Neuronal stem cell (in vitro differentiated cells): Measurements from ENCODE around the gene WDR62. TPM values are rescaled to one million over a fixed set of nuclear protein-coding genes. Genes with fewer than 3 reads are reported as not detected.
A peak's percentile ranks its signal among the peaks of the same experiment; 100 is the strongest.

Source experiments
- DNase-seq: peaks from one replicate; pipeline ENCODE4 v3.0.0-alpha.2; 2013; ENCODE audit warnings: low spot score
- H2AFZ ChIP-seq: one replicate; pipeline ENCODE4 v1.6.1; 2013; ENCODE audit warnings: mild to moderate bottlenecking, low read length, inconsistent platforms
- H2AK5ac ChIP-seq: 2 replicates; pipeline ENCODE4 v1.6.1; 2013; ENCODE audit warnings: low read depth, mild to moderate bottlenecking, inconsistent platforms, low read length, moderate library complexity, mixed read lengths
- H2BK120ac ChIP-seq: 2 replicates; pipeline ENCODE4 v1.6.1; 2013; ENCODE audit warnings: low read depth, mild to moderate bottlenecking, inconsistent platforms, low read length, moderate library complexity, mixed read lengths
- H2BK12ac ChIP-seq: one replicate; pipeline ENCODE4 v1.6.1; 2013; ENCODE audit warnings: low read length, inconsistent platforms
- H2BK15ac ChIP-seq: 2 replicates; pipeline ENCODE4 v1.6.1; 2013; ENCODE audit warnings: mild to moderate bottlenecking, low read length, inconsistent platforms, mixed read lengths
- H2BK5ac ChIP-seq: one replicate; pipeline ENCODE4 v1.6.1; 2013; ENCODE audit warnings: inconsistent platforms, mild to moderate bottlenecking, low read length, moderate library complexity
- H3K14ac ChIP-seq: one replicate; pipeline ENCODE4 v1.6.1; 2013; ENCODE audit warnings: low read length, inconsistent platforms
- H3K18ac ChIP-seq: 2 replicates; pipeline ENCODE4 v1.6.1; 2013; ENCODE audit warnings: low read length, inconsistent platforms
- H3K23ac ChIP-seq: 2 replicates; pipeline ENCODE4 v1.6.1; 2013; ENCODE audit warnings: low read depth, mild to moderate bottlenecking, mixed read lengths, low read length, inconsistent platforms; ENCODE audit not compliant: poor library complexity
- H3K27ac ChIP-seq: replicated peaks from 3 replicates; pipeline ENCODE4 v1.5.1; 2013; ENCODE audit warnings: low read length, inconsistent platforms
- H3K27me3 ChIP-seq, 3 experiments: 2 replicates each; pipeline ENCODE4 v1.6.1; 2013; ENCODE audit warnings: low read length in 3 of 3, mild to moderate bottlenecking in 2 of 3, inconsistent platforms in 1 of 3, low read depth in 1 of 3, mixed read lengths in 1 of 3, moderate library complexity in 1 of 3; ENCODE audit not compliant: control insufficient read depth in 3 of 3, insufficient read depth in 3 of 3
- H3K36me3 ChIP-seq, 2 donors: replicated peaks in 1 of 2; 2 replicates each; pipeline ENCODE4 v1.6.1; 2013; ENCODE audit warnings: low read length in 2 of 2; ENCODE audit not compliant: control insufficient read depth in 2 of 2, insufficient read depth in 2 of 2
- H3K4ac ChIP-seq: 2 replicates; pipeline ENCODE4 v1.6.1; 2013; ENCODE audit warnings: inconsistent platforms, mild to moderate bottlenecking, low read length, moderate library complexity
- H3K4me1 ChIP-seq, 2 donors: 1 replicate in 1 of 2; 2 replicates in 1 of 2; pipeline ENCODE4 v1.6.1; 2013; ENCODE audit warnings: low read length in 2 of 2, low read depth in 1 of 2; ENCODE audit not compliant: control insufficient read depth in 2 of 2, insufficient read depth in 1 of 2
- H3K4me2 ChIP-seq: one replicate; pipeline ENCODE4 v1.6.1; 2013; ENCODE audit warnings: mild to moderate bottlenecking, low read length, inconsistent platforms; ENCODE audit not compliant: insufficient read depth, poor library complexity, severe bottlenecking
- H3K4me3 ChIP-seq, 2 donors: 2 replicates each; pipeline ENCODE4 v1.5.1; 2013; ENCODE audit warnings: low read length in 2 of 2, mild to moderate bottlenecking in 2 of 2, inconsistent platforms in 1 of 2, moderate library complexity in 1 of 2
- H3K79me1 ChIP-seq: one replicate; pipeline ENCODE4 v1.6.1; 2013; ENCODE audit warnings: low read depth, mild to moderate bottlenecking, inconsistent platforms, low read length, moderate library complexity
- H3K9ac ChIP-seq: one replicate; pipeline ENCODE4 v1.6.1; 2013; ENCODE audit warnings: mild to moderate bottlenecking, low read depth, low read length, inconsistent platforms; ENCODE audit not compliant: poor library complexity
- H3K9me3 ChIP-seq, 2 donors: replicated peaks in 1 of 2; 2 replicates each; pipeline versions ENCODE3 to v1.6.1; 2013; ENCODE audit warnings: low read length in 2 of 2, mild to moderate bottlenecking in 2 of 2, inconsistent platforms in 1 of 2, low read depth in 1 of 2, mixed read lengths in 1 of 2, moderate library complexity in 1 of 2; ENCODE audit not compliant: control insufficient read depth in 2 of 2, insufficient read depth in 1 of 2
- H4K8ac ChIP-seq: one replicate; pipeline ENCODE4 v1.6.1; 2013; ENCODE audit warnings: low read depth, mild to moderate bottlenecking, inconsistent platforms, low read length, moderate library complexity
- H4K91ac ChIP-seq: one replicate; pipeline ENCODE4 v1.6.1; 2013; ENCODE audit warnings: low read length, low read depth, mild to moderate bottlenecking, inconsistent platforms; ENCODE audit not compliant: poor library complexity
- WGBS, 2 donors: extraction: QIAGEN DNeasy Blood & Tissue Kit; methylation state at CpG; one replicate each; pipeline ENCODE4 v1.1.7; 2013; ENCODE audit warnings: missing lambda C conversion rate in 2 of 2, mixed read lengths in 1 of 2; ENCODE audit not compliant: insufficient read length in 2 of 2, insufficient replicate concordance in 1 of 2; ENCODE audit errors: extremely low coverage in 2 of 2; 5-methylcytosine and 5-hydroxymethylcytosine counted together
- polyA plus RNA-seq, 2 experiments: library from polyadenylated mRNA; stranded (reverse); fragments of 200-250 nt; gene quantifications; one replicate each; pipeline ENCODE4 v1.2.3, GENCODE V29; 2013

Gene WDR62
- 14.6 TPM for polyA plus RNA-seq (2013, experiment 1 of 2)
- polyA plus RNA-seq (2013, experiment 2 of 2) = 14.1 TPM

- Histone ChIP-seq H2BK5ac (no peak within 1 kb of the TSS), H3K9ac (peak within 1 kb of the TSS; percentile 94), H3K14ac (no peak within 1 kb of the TSS), H4K91ac (no peak within 1 kb of the TSS), H3K4ac (no peak within 1 kb of the TSS), H3K4me2 (peak within 1 kb of the TSS; percentile 82), H3K36me3 (peaks cover 10 to 31% of the 10 kb centered on the region in 2 donors), H3K4me1 (peaks cover 8 to 9% of the 10 kb centered on the region in 2 donors), H3K18ac (peak within 1 kb of the TSS; percentile 93), H2AK5ac (no peak within 1 kb of the TSS), H3K9me3 (no peaks in the 10 kb centered on the region), H2BK120ac (peak within 1 kb of the TSS; percentile 65), H3K4me3 (peak within 1 kb of the TSS; percentile 78 to 93), H2AFZ (peak within 1 kb of the TSS; percentile 99), H3K27me3 (no peaks in the 10 kb centered on the region), H3K79me1 (peaks cover 3% of the 10 kb centered on the region), H3K27ac (peak within 1 kb of the TSS; percentile 94), H2BK15ac (no peak within 1 kb of the TSS), H2BK12ac (no peak within 1 kb of the TSS), H4K8ac (no peak within 1 kb of the TSS), H3K23ac (peak within 1 kb of the TSS; percentile 66)
- no CpG with 5 or more reads among the region's 76 CpGs for WGBS, 2 donors
- peak; percentile 94 for DNase-seq
Measured at GRCh38 chr19:36054733-36055686, at the start of gene WDR62. TSS of gene WDR62 (plus strand) at chr19:36054897. CDS start at chr19:36054972, 75 bp downstream.

GRCh38 chr19:36006955-36007354 is 47.7 kb upstream of the WDR62 start:
- Histone ChIP-seq H3K4me3 (no peak overlapping the region), H3K4me1 (peaks cover 0 to 12% of the 10 kb centered on the region in 2 donors), H2BK15ac (peak overlapping the region; percentile 67), H3K14ac (no peak overlapping the region), H3K18ac (no peak overlapping the region), H3K4me2 (peak overlapping the region; percentile 18), H3K79me1 (peaks cover 11% of the 10 kb centered on the region), H2BK120ac (no peak overlapping the region), H3K9me3 (no peaks in the 10 kb centered on the region), H3K4ac (no peak overlapping the region), H3K23ac (no peak overlapping the region), H2AFZ (no peak overlapping the region), H3K9ac (no peak overlapping the region), H3K27ac (no peak overlapping the region), H2AK5ac (no peak overlapping the region), H2BK5ac (peak overlapping the region; percentile 53), H3K27me3 (no peaks in the 10 kb centered on the region), H3K36me3 (peaks cover 3 to 4% of the 10 kb centered on the region in 2 donors), H4K8ac (peak overlapping the region; percentile 82), H2BK12ac (peak overlapping the region; percentile 6), H4K91ac (no peak overlapping the region)
- WGBS, 2 donors = no CpG with 5 or more reads among the region's 5 CpGs
- DNase-seq = no peak

GRCh38 chr19:36008336-36008978 is 46.2 kb upstream of the WDR62 start, which contains the start of gene SYNE4:
TSS of gene SYNE4 (minus strand) at chr19:36008813. CDS start at chr19:36008681, 132 bp downstream.
- Histone ChIP-seq H4K8ac (peak within 1 kb of the TSS; percentile 100), H2BK15ac (peak within 1 kb of the TSS; percentile 93), H3K27ac (peak within 1 kb of the TSS; percentile 28), H3K4me2 (peak within 1 kb of the TSS; percentile 69), H3K36me3 (peaks cover 3 to 4% of the 10 kb centered on the region in 2 donors), H3K27me3 (peaks cover 0 to 1% (median 0%) of the 10 kb centered on the region in 3 experiments), H2BK12ac (peak within 1 kb of the TSS; percentile 78), H3K18ac (peak within 1 kb of the TSS; percentile 99), H2BK5ac (peak within 1 kb of the TSS; percentile 39), H2BK120ac (peak within 1 kb of the TSS; percentile 78), H3K23ac (peak within 1 kb of the TSS; percentile 97), H3K4me1 (peaks cover 5 to 15% of the 10 kb centered on the region in 2 donors), H3K4me3 (peak within 1 kb of the TSS in 1 of 2 donors; percentile 78), H3K9ac (peak within 1 kb of the TSS; percentile 90), H3K4ac (peak within 1 kb of the TSS; percentile 55), H3K79me1 (peaks cover 15% of the 10 kb centered on the region), H2AK5ac (peak within 1 kb of the TSS; percentile 99), H3K14ac (peak within 1 kb of the TSS; percentile 5), H3K9me3 (no peaks in the 10 kb centered on the region), H2AFZ (no peak within 1 kb of the TSS), H4K91ac (no peak within 1 kb of the TSS)
- no CpG with 5 or more reads among the region's 19 CpGs for WGBS, 2 donors
- DNase-seq = no peak
